ENCODE results near the gene AXIN2.

Gene AXIN2

DNA sequence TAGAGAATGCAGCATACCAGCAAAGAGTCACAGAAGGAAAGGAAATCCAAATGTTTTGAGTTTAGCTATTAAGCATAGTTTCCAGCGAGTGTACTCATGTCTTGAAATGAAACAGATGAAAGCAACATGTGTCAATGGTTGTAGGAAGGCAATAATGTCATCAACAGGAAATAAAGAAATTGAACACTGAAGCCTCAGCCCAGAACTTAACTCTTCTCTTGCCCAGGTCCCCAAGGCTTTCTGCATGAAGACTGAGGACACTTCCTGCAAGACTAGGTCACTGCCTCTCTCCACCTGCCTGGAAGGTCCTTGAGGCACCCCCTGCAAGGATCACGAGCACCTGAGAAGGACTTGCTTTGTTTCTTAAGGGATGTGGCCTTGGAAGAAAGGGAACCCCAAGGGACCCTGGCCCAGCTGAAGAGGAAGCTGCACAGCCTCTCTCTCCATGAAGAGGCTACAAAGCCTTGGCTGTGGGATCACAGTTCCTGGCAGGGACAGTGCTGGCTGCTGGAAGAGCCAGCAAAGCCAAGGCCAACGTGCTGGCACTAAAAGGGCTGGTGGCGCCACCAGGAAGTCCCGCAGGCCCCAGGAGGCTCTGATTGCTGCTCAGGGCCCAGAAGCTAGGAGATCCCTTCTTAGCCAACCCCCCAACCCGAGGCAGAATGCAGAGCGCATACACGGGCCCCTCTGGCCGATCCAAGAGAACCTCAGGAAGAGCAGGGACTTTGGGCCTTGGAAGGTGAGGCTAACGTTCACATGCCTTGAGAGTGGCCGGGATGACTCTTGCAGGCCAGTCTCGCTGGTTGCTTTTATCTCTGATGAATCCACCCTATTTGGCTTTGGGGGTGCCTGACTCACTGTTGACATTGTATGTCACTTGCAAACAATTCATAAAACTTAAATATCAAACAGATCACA is 23.4 kb upstream of the AXIN2 start:
- DNase-seq (ENCODE audit: low read depth, low spot score), result no peak

- DNase-seq (ENCODE audit: low read depth, low spot score), result no peak
Measured at GRCh38 chr17:65583921-65584603, 22.6 kb upstream of the AXIN2 start.

GRCh38 chr17:65576939-65577338 is 15.5 kb upstream of the AXIN2 start:
- DNase-seq (ENCODE audit: low read depth, low spot score), result no peak

- no peak for DNase-seq (ENCODE audit: low read depth, low spot score)
Measured at GRCh38 chr17:65573282-65573602, 11.8 kb upstream of the AXIN2 start.

DNA sequence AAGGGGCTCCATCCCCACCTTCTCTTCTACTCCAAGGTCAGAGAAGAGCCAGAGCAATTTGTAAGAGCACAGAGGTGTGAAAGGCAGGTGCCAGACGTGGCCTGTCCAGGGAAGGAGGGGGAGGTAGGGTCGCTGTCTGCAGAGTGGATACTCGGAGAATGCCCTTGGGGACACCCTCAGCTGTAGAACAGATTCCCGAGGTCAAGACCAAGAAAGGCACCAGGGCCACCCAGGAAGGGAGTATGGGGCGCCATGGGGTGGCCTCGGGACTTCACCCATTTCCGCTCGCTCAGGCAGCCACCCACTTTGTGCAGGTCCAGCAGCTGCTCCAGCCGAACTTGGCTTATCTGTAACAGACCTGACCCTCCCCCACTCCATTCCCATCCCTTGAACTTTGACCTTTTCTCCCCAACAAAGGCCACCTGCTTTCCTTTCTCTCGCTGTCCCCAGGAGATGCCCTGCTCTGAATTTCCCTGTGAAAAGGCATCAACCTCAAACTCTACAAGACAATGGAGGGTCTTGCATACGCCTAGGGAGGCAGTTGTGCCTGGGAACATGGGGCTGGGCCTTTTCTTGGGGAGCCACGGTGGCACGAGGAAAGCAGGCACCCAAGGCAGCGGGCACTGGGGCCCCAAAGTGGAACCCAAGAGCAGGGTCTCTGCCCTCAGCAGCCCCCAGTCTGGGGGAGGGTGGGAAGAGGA is 11.3 kb upstream of the AXIN2 start:
- DNase-seq (ENCODE audit: low read depth, low spot score), result no peak

DNA sequence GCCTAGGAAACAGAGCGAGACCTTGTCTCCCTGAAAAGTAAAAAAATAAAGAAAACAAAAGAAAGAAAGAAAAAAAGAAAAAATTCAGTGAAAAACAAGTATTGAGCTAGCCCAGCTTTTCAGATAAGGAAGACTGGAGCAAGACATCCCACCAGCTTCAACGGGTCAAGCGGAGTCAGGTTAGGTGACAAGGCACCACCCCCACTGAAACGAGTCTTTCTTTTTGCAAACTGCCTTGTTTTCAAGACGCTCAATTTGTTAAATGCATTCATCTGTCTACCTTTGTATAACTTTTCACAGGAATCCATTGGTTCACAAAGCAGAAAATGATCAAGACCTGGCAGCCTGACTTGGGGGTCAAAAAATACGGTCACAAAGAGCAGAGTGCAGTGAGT is 10.7 kb upstream of the AXIN2 start:
- DNase-seq (ENCODE audit: low read depth, low spot score), result no peak

DNA sequence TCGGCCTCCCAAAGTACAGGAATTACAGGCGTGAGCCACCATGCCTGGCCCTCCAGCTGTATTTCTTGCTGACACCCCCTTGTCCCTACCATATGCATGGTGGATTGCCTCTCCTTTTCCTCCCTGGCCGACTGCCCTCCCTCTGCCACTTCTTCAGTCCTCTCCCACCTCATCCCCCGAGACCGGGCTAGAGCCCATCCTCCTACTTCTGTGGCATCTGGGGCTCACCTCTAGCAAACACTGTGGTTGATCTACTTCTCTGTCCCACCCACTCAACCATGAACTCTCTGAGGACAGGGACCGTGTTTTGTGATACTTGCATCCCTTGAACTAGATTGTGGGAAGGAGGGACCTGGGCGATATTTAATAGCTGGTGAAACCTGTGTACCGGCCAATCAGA is 7.5 kb upstream of the AXIN2 start:
- no peak for DNase-seq (ENCODE audit: low read depth, low spot score)

DNA sequence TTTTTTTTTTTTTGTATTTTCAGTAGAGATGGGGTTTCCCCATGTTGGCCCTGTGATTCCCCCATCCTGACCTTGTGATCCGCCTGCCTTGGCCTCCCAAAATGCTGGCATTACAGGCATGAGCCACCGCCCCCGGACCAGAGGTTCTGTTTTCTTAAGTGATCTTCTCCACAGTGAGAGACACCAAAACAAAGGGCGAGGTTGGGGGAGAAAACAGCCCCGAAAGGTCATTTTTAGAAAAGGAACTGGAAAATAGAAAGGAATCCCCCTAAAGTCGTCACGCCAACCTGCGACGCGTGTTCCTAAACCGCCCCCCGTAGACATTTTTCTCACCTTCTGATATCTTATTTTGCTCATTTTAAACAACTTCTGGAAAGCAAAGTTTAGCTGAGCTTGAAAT is 6.1 kb upstream of the AXIN2 start:
- DNase-seq (ENCODE audit: low read depth, low spot score), result no peak

GRCh38 chr17:65565559-65565958 is 4.1 kb upstream of the AXIN2 start:
- no peak for DNase-seq (ENCODE audit: low read depth, low spot score)

GRCh38 chr17:65564793-65565192 is 3.3 kb upstream of the AXIN2 start:
- no peak for DNase-seq (ENCODE audit: low read depth, low spot score)

DNA sequence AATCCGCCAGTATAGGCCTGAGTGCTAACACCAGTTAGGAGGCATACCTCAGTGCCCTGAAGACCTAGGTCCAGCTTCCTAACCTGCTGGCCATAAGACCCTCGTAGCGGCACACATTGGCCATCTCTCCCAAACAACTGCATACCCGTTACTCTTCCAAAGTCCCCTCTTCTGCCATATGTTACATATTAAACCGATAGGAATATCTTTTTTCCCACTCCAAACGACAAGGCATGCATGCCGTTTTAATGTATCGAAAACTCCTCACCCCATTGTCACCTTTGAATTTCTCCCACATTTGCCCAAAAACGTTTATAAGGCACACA is 721 bp upstream of the AXIN2 start:
- no peak for DNase-seq (ENCODE audit: low read depth, low spot score)

DNA sequence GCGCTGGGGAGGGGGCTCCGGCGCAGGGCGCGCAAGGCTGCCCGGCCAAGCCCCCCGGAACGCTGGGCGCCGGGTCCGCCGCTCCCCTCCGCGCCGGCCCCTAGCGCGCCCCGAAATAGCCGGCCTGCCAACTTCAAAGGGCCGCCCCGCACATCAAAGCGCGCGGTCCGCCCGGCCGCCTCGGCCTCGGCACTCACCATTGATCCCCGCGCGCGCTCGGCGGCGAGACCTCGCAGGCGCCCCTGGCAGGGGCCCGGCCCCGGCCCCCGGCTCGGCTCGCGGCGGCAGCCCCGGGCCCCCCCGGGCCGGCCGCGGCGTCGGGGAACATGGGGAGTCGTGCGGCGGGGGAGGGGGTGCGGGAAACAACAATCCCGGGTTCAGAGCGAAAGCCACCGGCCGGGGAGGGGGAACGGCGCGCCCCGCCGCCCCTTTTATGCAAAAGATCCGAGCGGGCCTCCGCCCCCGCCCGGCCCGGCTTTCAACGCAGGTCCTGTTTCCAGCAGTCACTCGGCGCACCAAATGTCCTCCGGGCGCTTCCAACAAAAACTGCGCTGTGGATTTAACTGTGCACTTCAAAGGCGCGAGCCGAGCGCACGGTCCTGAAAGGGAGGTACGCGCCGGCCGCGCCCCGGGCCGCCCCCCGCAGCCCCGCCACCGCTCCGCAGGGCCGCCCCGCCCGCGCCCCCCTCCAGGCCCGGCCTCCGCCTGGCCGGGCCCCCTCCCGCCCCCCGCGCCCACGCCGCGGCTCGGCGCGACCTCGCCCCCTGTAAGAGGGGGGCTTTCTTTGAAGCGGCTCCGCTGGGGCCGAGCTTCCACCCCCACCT is 608 bp downstream of the AXIN2 start:
- peak; percentile 77 for DNase-seq (ENCODE audit: low read depth, low spot score)

GRCh38 chr17:65559804-65560627 is 1.4 kb downstream of the AXIN2 start:
- DNase-seq (ENCODE audit: low read depth, low spot score), result no peak

GRCh38 chr17:65559461-65559803 is 2.0 kb downstream of the AXIN2 start:
- no peak for DNase-seq (ENCODE audit: low read depth, low spot score)

DNA sequence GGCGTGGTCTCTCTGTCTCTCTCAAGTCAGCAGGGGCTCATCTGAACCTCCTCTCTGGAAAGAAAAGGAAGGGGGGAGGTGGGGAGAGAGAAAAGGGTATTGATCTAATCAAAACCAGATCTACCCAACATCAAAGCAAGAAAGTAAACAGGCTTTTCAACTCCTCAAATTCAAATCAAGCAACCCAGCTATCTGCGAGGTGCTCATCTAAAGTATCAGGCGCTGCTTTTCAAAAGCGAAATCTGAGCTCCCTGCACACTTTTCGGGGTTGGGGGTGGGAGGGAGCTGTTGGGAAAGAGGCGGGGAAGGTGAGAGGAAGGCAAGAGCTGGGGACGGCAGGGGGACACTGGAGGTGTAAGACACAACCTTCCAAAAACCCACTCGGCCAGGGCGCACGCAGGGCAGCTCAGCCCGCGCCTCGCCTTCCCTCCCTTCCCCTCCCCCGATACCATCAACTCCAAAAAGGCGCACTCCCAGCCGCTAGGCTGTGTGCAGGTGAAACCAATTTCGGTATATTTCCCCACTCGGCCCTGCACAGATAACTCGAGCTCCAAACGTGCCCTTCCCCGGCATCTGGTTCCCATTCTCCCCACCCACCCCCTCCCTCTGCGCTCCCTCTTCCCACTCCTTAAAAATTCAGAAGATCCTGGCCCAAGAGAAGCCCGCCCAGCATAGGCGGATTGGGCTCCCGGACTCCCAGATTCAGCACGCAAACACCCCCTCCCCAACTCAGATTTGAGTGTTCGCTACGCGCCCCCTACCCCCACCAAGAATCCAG is 2.6 kb downstream of the AXIN2 start:
- no peak for DNase-seq (ENCODE audit: low read depth, low spot score)

DNA sequence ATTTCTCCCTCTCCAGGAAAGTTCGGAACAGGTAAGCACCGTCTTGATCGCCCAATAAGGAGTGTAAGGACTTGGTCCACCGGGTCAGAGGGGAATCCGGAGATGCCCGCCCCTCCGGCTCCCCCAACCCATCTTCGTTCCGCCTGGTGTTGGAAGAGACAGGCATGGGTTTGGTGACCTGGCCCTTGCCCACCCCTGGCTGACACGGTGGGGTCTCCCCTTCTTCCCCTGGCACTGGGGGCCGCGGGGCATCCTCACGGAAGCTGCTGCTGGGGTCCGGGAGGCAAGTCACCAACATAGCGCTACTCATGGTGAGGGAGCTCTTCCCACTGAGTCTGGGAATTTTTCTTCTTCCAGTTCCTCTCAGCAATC is 3.2 kb downstream of the AXIN2 start:
- DNase-seq (ENCODE audit: low read depth, low spot score), result no peak

DNA sequence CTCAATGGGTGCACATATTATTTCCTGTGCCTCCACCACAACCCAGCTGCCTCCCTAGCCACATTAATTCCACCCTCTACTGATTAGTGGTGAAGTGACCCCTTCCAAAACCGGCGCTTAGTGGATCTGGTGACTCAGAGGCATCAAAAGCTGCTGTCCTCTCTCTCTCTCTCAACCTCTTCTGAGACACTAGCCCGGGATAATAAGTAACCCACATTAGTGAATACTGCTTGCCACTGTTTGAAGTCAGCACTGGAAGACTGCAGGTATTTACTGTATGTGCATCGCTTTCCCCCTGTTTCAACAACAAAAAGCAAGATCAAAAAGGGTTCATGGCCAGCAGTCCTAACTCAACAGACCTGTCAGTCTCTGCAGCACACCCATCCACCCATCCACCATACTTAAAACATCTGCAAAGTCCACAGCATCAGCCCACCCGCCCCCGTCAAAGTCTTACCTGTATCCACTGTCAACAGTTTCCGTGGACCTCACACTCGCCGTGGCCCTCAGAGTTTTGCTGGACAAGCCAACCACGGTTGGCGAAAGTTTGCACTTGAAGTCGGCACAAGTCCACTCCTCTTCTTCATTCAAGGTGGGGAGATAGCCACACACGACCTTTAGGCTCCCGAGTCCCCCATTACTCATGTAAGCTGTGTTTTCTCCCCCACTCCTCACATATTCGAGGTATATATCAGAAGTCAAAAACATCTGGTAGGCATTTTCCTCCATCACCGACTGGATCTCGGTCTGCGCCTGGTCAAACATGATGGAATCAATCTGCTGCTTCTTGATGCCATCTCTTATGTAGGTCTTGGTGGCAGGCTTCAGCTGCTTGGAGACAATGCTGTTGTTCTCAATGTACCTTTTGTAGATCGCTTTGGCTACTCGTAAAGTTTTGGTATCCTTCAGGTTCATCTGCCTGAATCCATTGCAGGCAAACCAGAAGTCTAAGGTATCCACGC is 3.8 kb downstream of the AXIN2 start:
- no peak for DNase-seq (ENCODE audit: low read depth, low spot score)

DNA sequence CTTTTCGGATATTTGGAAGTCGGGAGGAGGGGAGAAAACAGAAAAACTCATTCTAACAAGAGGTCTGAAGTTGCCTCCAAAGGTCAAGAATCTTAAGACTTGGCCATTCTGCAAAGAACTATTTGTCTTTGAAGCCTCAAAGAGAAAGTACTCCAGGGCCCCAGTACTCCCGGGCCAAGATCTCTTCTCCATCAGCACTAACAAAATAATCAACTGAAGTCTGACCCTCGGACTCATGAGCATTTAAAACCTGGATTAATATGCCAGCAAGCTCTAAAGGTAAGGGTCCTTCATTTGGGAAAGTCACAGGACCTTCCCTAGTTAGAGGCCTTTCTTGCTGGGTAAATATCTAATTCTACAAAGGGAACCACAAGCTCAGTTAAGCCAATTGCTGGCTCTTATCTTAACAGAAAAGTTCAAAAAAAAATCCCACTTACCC is 4.5 kb downstream of the AXIN2 start:
- no peak for DNase-seq (ENCODE audit: low read depth, low spot score)

Data from smooth muscle cell of the brain vasculature (primary cell).